Measurements from ENCODE around the gene SAMM50.
"Not testable (repeated sequence)": the region's sequence is repeated elsewhere in the genome, so short reads cannot be mapped to it uniquely, and the experiment has no call there.

Gene SAMM50

DNA sequence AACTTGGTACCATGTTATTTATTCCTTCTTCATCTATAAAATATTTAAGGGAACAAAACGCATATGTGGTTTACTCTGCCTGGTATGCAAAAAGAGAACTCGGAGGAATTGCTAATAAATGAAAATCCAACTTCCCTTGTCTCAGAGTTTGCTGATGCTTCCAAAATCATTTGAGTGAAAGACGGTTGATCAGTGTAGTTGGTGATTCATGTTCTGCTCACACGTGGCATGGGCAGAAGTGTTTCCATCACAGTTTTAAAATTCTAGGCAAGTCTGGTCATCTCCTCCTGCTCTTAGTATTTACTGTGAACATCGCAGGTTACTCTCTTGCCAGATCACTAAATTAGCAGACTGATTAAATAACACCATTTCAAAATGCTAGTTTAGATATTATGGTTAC lies 56.9 kb downstream of the SAMM50 start:
- no peaks in the 10 kb centered on the region for H3K9me3 ChIP-seq (ENCODE audit: control insufficient read depth in 5 of 5, low read length in 5 of 5)
- no peak overlapping the region for H3K4me3 ChIP-seq (ENCODE audit: low read depth in 1 of 5, low read length in 5 of 5)
- no peak overlapping the region for H3K27ac ChIP-seq (ENCODE audit: low read depth, low read length)
- no peaks in the 10 kb centered on the region for H3K27me3 ChIP-seq (ENCODE audit: control insufficient read depth in 5 of 5, insufficient read depth in 4 of 5, low read length in 5 of 5)
- H3K36me3 ChIP-seq (ENCODE audit: control insufficient read depth in 5 of 5, insufficient read depth in 5 of 5, low read length in 5 of 5), result no peaks in the 10 kb centered on the region
- H3K9ac ChIP-seq (ENCODE audit: low read length in 5 of 5), result no peak overlapping the region
- peaks cover 4 to 17% (median 8%) of the 10 kb centered on the region in 5 donors for H3K4me1 ChIP-seq (ENCODE audit: control insufficient read depth in 5 of 5, insufficient read depth in 5 of 5, low read length in 5 of 5)

DNA sequence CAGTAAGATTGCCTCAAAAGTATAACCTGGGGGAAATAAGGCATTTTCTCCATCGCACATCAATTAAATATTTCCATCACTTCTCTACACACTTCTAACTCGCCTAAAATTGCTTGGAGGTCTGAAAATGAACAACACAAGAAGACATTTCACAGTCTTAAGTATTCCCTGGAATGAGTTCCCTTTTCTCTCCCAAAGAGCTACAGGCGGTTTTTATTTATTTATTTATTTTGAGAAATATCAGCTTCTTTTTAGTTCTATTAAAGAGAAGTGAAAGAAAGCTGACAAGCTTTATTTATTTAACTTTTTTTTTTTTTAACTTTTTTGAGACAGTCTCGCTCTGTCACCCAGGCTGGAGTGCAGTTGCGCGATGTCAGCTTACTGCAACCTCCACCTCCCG lies 57.3 kb downstream of the SAMM50 start:
- Histone ChIP-seq H3K9ac (ENCODE audit: low read length in 5 of 5) (no peak overlapping the region), H3K27ac (ENCODE audit: low read depth, low read length) (no peak overlapping the region), H3K4me3 (ENCODE audit: low read depth in 1 of 5, low read length in 5 of 5) (no peak overlapping the region), H3K27me3 (ENCODE audit: control insufficient read depth in 5 of 5, insufficient read depth in 4 of 5, low read length in 5 of 5) (no peaks in the 10 kb centered on the region), H3K4me1 (ENCODE audit: control insufficient read depth in 5 of 5, insufficient read depth in 5 of 5, low read length in 5 of 5) (peaks cover 4 to 17% (median 8%) of the 10 kb centered on the region in 5 donors), H3K9me3 (ENCODE audit: control insufficient read depth in 5 of 5, low read length in 5 of 5) (no peaks in the 10 kb centered on the region), H3K36me3 (ENCODE audit: control insufficient read depth in 5 of 5, insufficient read depth in 5 of 5, low read length in 5 of 5) (no peaks in the 10 kb centered on the region)

DNA sequence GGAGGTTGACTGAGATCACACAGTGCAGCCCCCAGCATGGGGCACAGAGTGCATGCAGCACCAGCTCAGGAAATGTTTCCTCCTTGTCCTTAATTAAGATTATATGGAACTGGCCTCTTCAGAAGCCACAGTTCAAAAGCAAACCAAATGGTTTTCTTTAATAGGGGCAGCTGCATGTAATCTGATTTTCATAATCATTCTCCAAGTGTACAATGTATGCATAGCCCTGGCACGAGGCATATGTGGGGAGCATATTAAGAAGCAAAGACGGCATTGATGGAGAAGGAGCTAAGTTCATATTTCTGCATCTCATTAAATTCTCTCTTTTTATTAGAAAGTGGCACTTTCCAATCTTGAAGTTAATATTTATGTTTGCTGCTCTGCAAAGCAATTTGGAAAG lies 59.0 kb downstream of the SAMM50 start:
- H3K4me1 ChIP-seq (ENCODE audit: control insufficient read depth in 5 of 5, insufficient read depth in 5 of 5, low read length in 5 of 5), result peaks cover 4 to 17% (median 8%) of the 10 kb centered on the region in 5 donors
- no peak overlapping the region for H3K27ac ChIP-seq (ENCODE audit: low read depth, low read length)

DNA sequence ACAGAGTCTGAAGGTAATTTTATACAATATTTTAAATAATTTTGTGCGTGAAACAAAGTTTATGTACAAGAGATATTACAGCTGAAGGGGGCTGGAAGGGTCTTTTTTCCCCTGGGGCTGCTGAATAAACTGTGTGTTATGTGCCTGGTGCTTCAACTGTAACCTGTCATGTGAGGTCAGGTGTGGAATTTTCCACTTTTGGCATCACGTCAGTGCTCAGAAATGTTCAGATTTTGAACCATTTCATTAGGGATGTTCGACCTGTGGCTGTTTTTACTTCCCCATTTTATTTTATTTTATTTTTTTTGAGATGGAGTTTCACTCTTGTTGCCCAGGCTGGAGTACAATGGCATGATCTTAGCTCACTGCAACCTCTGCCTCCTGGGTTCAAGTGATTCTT lies 61.3 kb downstream of the SAMM50 start:
- H3K9ac ChIP-seq (ENCODE audit: low read length in 5 of 5); H3K9me3 ChIP-seq (ENCODE audit: control insufficient read depth in 5 of 5, low read length in 5 of 5); H3K4me3 ChIP-seq (ENCODE audit: low read depth in 1 of 5, low read length in 5 of 5); H3K27me3 ChIP-seq (ENCODE audit: control insufficient read depth in 5 of 5, insufficient read depth in 4 of 5, low read length in 5 of 5); H3K27ac ChIP-seq (ENCODE audit: low read depth, low read length); H3K4me1 ChIP-seq (ENCODE audit: control insufficient read depth in 5 of 5, insufficient read depth in 5 of 5, low read length in 5 of 5); H3K36me3 ChIP-seq (ENCODE audit: control insufficient read depth in 5 of 5, insufficient read depth in 5 of 5, low read length in 5 of 5): not testable (repeated sequence)

More for the DNA sequence above, 59.0 kb downstream of the SAMM50 start:
- peak overlapping the region in 1 of 5 donors; percentile 36 for H3K9ac ChIP-seq (ENCODE audit: low read length in 5 of 5)
- H3K27me3 ChIP-seq (ENCODE audit: control insufficient read depth in 5 of 5, insufficient read depth in 4 of 5, low read length in 5 of 5), result no peaks in the 10 kb centered on the region
- no peak overlapping the region for H3K4me3 ChIP-seq (ENCODE audit: low read depth in 1 of 5, low read length in 5 of 5)
- no peaks in the 10 kb centered on the region for H3K9me3 ChIP-seq (ENCODE audit: control insufficient read depth in 5 of 5, low read length in 5 of 5)
- H3K36me3 ChIP-seq (ENCODE audit: control insufficient read depth in 5 of 5, insufficient read depth in 5 of 5, low read length in 5 of 5), result no peaks in the 10 kb centered on the region

DNA sequence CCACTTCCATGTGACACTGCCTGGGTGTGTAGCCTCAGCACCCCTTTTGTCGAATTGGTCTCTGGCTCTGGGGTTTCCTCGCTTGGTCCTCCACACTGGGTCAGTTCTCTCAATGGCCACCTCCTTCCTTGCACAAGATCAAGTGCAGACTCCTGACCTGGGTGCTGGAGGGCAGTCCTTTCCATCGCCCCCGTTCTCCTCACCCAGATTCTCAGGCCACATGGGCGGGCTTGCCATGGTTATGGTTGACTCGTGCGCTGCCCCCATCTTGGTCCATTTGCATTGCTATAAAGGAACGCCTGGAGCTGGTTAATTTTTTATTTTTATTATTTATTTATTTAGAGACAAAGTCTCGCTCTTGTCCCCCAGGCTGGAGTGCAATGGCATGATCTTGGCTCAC lies 63.4 kb downstream of the SAMM50 start:
- Histone ChIP-seq H3K9me3 (ENCODE audit: control insufficient read depth in 5 of 5, low read length in 5 of 5) (no peaks in the 10 kb centered on the region), H3K27ac (ENCODE audit: low read depth, low read length) (no peak overlapping the region), H3K9ac (ENCODE audit: low read length in 5 of 5) (no peak overlapping the region)

DNA sequence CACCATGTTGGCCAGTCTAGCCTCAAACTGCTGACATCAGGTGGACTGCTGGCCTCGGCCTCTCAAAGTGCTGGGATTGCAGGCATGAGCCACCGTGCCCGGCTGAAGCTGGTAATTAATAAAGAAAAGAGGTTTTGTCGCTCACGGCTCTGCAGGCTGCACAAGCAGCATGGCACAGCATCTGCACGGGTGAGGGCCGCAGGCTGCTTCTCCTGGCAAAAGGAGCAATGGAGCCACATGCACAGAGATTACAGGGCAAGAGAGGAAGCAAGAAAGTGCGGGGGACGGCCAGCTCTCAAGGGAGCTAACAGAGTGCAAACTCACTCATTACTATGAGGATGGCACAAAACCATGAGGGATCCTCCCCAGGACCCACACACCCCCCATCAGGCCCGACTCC lies 64.2 kb downstream of the SAMM50 start:
- Histone ChIP-seq H3K4me3 (ENCODE audit: low read depth in 1 of 5, low read length in 5 of 5) (no peak overlapping the region), H3K9ac (ENCODE audit: low read length in 5 of 5) (no peak overlapping the region), H3K27ac (ENCODE audit: low read depth, low read length) (no peak overlapping the region), H3K4me1 (ENCODE audit: control insufficient read depth in 5 of 5, insufficient read depth in 5 of 5, low read length in 5 of 5) (peaks cover 0 to 21% (median 10%) of the 10 kb centered on the region in 5 donors), H3K27me3 (ENCODE audit: control insufficient read depth in 5 of 5, insufficient read depth in 4 of 5, low read length in 5 of 5) (no peaks in the 10 kb centered on the region), H3K9me3 (ENCODE audit: control insufficient read depth in 5 of 5, low read length in 5 of 5) (no peaks in the 10 kb centered on the region), H3K36me3 (ENCODE audit: control insufficient read depth in 5 of 5, insufficient read depth in 5 of 5, low read length in 5 of 5) (no peaks in the 10 kb centered on the region)

More for the DNA sequence above, 63.4 kb downstream of the SAMM50 start:
- no peaks in the 10 kb centered on the region for H3K27me3 ChIP-seq (ENCODE audit: control insufficient read depth in 5 of 5, insufficient read depth in 4 of 5, low read length in 5 of 5)
- no peaks in the 10 kb centered on the region for H3K36me3 ChIP-seq (ENCODE audit: control insufficient read depth in 5 of 5, insufficient read depth in 5 of 5, low read length in 5 of 5)
- peaks cover 2 to 22% (median 12%) of the 10 kb centered on the region in 5 donors for H3K4me1 ChIP-seq (ENCODE audit: control insufficient read depth in 5 of 5, insufficient read depth in 5 of 5, low read length in 5 of 5)
- H3K4me3 ChIP-seq (ENCODE audit: low read depth in 1 of 5, low read length in 5 of 5), result no peak overlapping the region

DNA sequence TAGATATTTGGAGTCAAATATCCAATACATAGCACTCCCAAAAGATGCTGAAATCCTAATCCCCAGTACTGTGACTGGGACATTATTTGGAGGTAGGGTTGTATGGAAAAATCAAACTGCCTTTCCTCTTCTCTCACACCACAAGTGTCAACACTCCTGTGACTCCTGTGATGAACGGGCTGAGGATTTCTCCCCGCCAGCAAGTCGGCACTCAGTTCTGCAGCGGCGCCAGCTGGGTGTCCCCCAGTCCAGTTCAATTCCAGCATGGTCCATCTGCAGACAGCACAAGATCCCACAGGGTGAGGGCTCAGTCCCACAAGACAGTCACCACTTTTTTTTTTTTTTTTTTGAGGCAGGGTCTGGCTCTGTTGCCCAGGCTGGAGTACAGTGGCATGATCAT lies 64.6 kb downstream of the SAMM50 start:
- Histone ChIP-seq H3K27ac (ENCODE audit: low read depth, low read length) (no peak overlapping the region), H3K9ac (ENCODE audit: low read length in 5 of 5) (no peak overlapping the region), H3K4me3 (ENCODE audit: low read depth in 1 of 5, low read length in 5 of 5) (no peak overlapping the region)

DNA sequence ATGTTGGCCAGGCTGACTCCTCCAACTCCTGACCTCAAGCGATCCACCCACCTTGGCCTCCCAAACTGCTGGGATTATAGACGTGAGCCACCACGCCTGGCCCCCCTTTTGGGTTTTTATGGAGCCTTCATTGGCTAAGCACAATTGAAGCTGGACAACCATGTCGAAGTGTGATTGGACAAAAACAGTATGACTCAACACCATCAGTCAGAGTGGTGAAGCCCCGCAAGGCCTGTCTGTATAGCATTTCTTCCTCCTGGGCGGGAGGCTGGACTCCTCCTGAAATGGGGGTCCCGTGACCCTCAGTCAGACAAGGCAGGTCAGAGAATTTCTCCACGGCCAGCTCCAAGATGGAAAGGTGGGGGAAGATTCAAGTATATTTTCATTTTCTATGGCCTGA lies 65.7 kb downstream of the SAMM50 start:
- H3K9me3 ChIP-seq (ENCODE audit: control insufficient read depth in 5 of 5, low read length in 5 of 5), result no peaks in the 10 kb centered on the region
- peaks cover 0 to 33% (median 22%) of the 10 kb centered on the region in 5 donors for H3K4me1 ChIP-seq (ENCODE audit: control insufficient read depth in 5 of 5, insufficient read depth in 5 of 5, low read length in 5 of 5)
- no peaks in the 10 kb centered on the region for H3K27me3 ChIP-seq (ENCODE audit: control insufficient read depth in 5 of 5, insufficient read depth in 4 of 5, low read length in 5 of 5)
- H3K9ac ChIP-seq (ENCODE audit: low read length in 5 of 5), result no peak overlapping the region
- H3K36me3 ChIP-seq (ENCODE audit: control insufficient read depth in 5 of 5, insufficient read depth in 5 of 5, low read length in 5 of 5), result no peaks in the 10 kb centered on the region
- H3K27ac ChIP-seq (ENCODE audit: low read depth, low read length), result no peak overlapping the region
- H3K4me3 ChIP-seq (ENCODE audit: low read depth in 1 of 5, low read length in 5 of 5), result no peak overlapping the region

More for the DNA sequence above, 64.6 kb downstream of the SAMM50 start:
- Histone ChIP-seq H3K36me3 (ENCODE audit: control insufficient read depth in 5 of 5, insufficient read depth in 5 of 5, low read length in 5 of 5) (no peaks in the 10 kb centered on the region), H3K4me1 (ENCODE audit: control insufficient read depth in 5 of 5, insufficient read depth in 5 of 5, low read length in 5 of 5) (peaks cover 0 to 22% (median 11%) of the 10 kb centered on the region in 5 donors), H3K9me3 (ENCODE audit: control insufficient read depth in 5 of 5, low read length in 5 of 5) (no peaks in the 10 kb centered on the region), H3K27me3 (ENCODE audit: control insufficient read depth in 5 of 5, insufficient read depth in 4 of 5, low read length in 5 of 5) (no peaks in the 10 kb centered on the region)

DNA sequence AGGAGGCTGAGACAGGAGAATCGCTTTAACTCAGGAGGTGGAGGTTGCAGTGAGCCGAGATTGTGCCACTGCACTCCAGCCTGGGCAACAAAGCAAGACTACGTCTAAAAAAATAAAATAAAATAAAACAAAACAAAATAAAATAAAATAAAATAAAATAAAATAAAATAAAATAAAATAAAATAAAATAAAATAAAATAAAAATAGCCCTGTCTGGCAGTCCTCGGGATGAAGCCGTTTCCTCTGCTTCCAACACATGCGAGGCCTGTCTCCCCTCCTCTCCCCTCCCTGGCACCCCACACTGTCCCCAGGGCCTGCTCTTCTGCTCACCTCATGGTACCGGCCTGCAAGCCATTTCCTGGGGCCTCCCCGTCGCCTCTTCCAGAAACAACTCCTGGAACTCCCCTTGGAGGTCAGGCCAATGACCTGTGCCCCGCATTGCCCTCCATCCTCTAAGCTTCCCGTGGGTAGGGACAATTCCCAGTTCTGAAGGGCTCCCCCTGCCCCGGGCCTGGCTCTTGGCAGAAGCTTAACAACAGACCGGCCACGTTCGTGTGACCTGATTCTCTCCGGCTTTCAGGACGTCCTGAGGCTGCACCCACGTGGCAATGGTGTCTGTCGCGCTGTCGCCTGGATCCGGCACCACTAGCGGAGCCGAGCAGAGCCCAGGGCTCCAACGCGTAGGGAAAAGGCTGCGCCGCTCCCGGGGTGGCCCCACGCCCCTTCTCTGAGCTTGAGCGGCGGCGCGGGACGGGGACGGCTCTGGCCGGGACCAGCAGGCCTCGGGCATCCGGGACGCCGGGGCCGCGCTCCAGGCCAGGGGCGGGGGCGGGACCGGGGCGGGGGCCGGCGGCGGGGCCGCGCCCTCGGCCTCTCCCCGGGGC lies 68.4 kb downstream of the SAMM50 start:
- peaks cover 0 to 56% (median 40%) of the 10 kb centered on the region in 5 donors for H3K4me1 ChIP-seq (ENCODE audit: control insufficient read depth in 5 of 5, insufficient read depth in 5 of 5, low read length in 5 of 5)
- peak overlapping the region; percentile 87 for H3K27ac ChIP-seq (ENCODE audit: low read depth, low read length)
- no peaks in the 10 kb centered on the region for H3K36me3 ChIP-seq (ENCODE audit: control insufficient read depth in 5 of 5, insufficient read depth in 5 of 5, low read length in 5 of 5)
- peak overlapping the region; percentile 48 to 86 (median 83) for H3K9ac ChIP-seq (ENCODE audit: low read length in 5 of 5)
- H3K9me3 ChIP-seq (ENCODE audit: control insufficient read depth in 5 of 5, low read length in 5 of 5), result no peaks in the 10 kb centered on the region
- no peaks in the 10 kb centered on the region for H3K27me3 ChIP-seq (ENCODE audit: control insufficient read depth in 5 of 5, insufficient read depth in 4 of 5, low read length in 5 of 5)
- H3K4me3 ChIP-seq (ENCODE audit: low read depth in 1 of 5, low read length in 5 of 5), result peak overlapping the region; percentile 67 to 80 (median 74)

DNA sequence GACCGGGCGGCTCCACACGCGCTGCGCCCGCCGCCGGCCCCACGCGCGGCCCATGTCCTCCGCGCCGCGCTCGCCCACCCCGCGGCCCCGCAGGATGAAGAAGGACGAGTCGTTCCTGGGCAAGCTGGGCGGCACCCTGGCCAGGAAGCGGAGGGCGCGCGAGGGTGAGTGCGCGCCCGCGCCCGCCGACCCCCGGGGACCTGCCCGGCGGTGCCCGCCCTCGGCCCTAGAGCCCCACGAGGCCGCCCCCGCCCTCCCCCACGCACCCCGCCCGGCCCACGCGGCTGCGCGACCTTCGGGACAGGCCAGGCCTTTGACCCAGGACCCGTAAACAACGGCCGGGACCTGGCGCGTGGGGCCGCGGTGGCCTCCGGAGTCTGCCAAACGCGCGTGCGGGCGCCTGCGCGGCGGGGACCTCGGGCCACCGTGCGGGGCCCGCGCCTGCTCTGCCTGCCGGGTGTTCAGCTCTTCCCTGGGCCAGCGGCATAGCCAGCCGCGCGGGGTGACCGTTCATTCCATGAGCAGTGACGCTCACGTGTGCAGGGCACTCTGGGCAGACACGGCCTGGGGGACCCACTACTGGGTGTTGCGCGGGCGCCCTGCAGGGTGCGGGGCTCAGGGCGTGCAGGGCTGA lies 69.2 kb downstream of the SAMM50 start, which contains the start of gene PARVB:
PARVB (plus strand) TSS at position 15 of the 634 bp plus-strand sequence; CDS start at position 53, 38 bp downstream.
- Histone ChIP-seq H3K36me3 (ENCODE audit: control insufficient read depth in 5 of 5, insufficient read depth in 5 of 5, low read length in 5 of 5) (no peaks in the 10 kb centered on the region), H3K27me3 (ENCODE audit: control insufficient read depth in 5 of 5, insufficient read depth in 4 of 5, low read length in 5 of 5) (no peaks in the 10 kb centered on the region), H3K9me3 (ENCODE audit: control insufficient read depth in 5 of 5, low read length in 5 of 5) (no peaks in the 10 kb centered on the region), H3K4me1 (ENCODE audit: control insufficient read depth in 5 of 5, insufficient read depth in 5 of 5, low read length in 5 of 5) (peaks cover 0 to 56% (median 41%) of the 10 kb centered on the region in 5 donors), H3K4me3 (ENCODE audit: low read depth in 1 of 5, low read length in 5 of 5) (peak within 1 kb of the TSS; percentile 72 to 80 (median 75)), H3K9ac (ENCODE audit: low read length in 5 of 5) (peak within 1 kb of the TSS; percentile 48 to 93 (median 84)), H3K27ac (ENCODE audit: low read depth, low read length) (peak within 1 kb of the TSS; percentile 94)

Data from subcutaneous abdominal adipose tissue (tissue), 5 donors.